ENCODE data around the gene SAE1. TPM values are rescaled to one million over a fixed set of nuclear protein-coding genes. Genes with fewer than 3 reads are reported as not detected.
A peak's percentile ranks its signal among the peaks of the same experiment; 100 is the strongest.

The SAE1 gene
- total RNA-seq, 1 experiment from 2014 or later: 174 TPM

- TF ChIP-seq CTCF (IDR thresholded peaks at IDR 0.05; ENCODE audit: unreplicated experiment): no peak
- Mint-ChIP-seq H3K4me3 (ENCODE audit: low read depth, unreplicated experiment) (peak overlapping the region; percentile 65), H3K36me3 (ENCODE audit: insufficient read depth, unreplicated experiment) (peaks cover 81% of the 10 kb centered on the region), H3K4me1 (ENCODE audit: low read depth, unreplicated experiment) (peaks cover 71% of the 10 kb centered on the region), H3K27me3 (ENCODE audit: unreplicated experiment) (no peaks in the 10 kb centered on the region), H3K9me3 (ENCODE audit: low read depth, unreplicated experiment) (no peaks in the 10 kb centered on the region), H3K27ac (ENCODE audit: unreplicated experiment) (peak overlapping the region; percentile 95)
- intact Hi-C loops (cut with micrococcal nuclease; ENCODE audit: unreplicated experiment): no loop called here
- peak; percentile 36 for DNase-seq
- CTCF ChIA-PET: interaction anchor here (0.6 to 2.3 kb wide), 6 partner anchors 13 to 435 kb away, joined by 3 to 24 read pairs (median 5); partner anchors contain the start of genes SAE1 and ZC3H4
- BruUV-seq (replicated peaks): no TSS peak
Measured at GRCh38 chr19:47094557-47095475, 35.8 kb upstream of the SAE1 start.

- Mint-ChIP-seq H3K27me3 (ENCODE audit: unreplicated experiment) (no peaks in the 10 kb centered on the region), H3K27ac (ENCODE audit: unreplicated experiment) (peak overlapping the region; percentile 95), H3K36me3 (ENCODE audit: insufficient read depth, unreplicated experiment) (peaks cover 80% of the 10 kb centered on the region), H3K4me3 (ENCODE audit: low read depth, unreplicated experiment) (peak overlapping the region; percentile 65), H3K9me3 (ENCODE audit: low read depth, unreplicated experiment) (no peaks in the 10 kb centered on the region), H3K4me1 (ENCODE audit: low read depth, unreplicated experiment) (peaks cover 72% of the 10 kb centered on the region)
- intact Hi-C loops (cut with micrococcal nuclease; ENCODE audit: unreplicated experiment): loop anchor here (1.0 kb wide), 1 partner anchor 12 kb away; no protein-coding TSS in a partner anchor
- CTCF ChIA-PET: interaction anchor here (0.6 to 2.3 kb wide), 8 partner anchors 13 to 434 kb away, joined by 3 to 24 read pairs (median 5); partner anchors contain the start of genes SAE1 and ZC3H4
- TF ChIP-seq CTCF (IDR thresholded peaks at IDR 0.05; ENCODE audit: unreplicated experiment): no peak
- DNase-seq: peak; percentile 44
- no TSS peak for BruUV-seq (replicated peaks)
Measured at GRCh38 chr19:47095476-47096099, 35.0 kb upstream of the SAE1 start.

DNA sequence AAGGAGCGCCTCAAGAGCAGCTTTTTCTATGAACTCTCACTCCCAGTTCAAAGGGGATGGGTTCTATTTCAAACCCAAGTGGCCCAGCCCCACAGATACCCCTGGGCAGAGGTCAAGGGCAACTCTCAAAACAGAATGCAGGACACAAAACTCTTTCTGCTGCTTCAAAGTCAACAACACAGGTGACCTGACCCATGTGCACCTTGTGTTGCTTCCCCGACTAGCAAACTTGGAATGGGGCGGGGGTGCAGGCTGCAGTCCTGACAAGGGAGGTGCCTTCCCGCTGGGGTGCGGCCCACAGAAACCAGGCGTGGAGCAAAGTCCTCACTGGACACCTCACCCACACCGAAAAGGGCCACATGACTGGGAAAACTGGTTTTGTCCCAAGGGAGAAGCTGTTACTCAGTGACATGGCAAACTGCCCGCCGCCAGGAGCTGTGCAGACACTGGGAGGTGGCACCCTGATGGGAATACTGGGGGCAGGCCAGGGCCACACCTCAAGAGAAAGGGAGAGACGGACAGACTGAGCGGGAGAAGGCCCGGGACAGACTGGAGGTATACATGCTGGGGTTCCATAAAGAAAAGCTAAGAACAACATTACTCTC is 34.4 kb upstream of the SAE1 start:
- Mint-ChIP-seq H3K9me3 (ENCODE audit: low read depth, unreplicated experiment) (no peaks in the 10 kb centered on the region), H3K27ac (ENCODE audit: unreplicated experiment) (peak overlapping the region; percentile 95), H3K4me1 (ENCODE audit: low read depth, unreplicated experiment) (peaks cover 73% of the 10 kb centered on the region), H3K27me3 (ENCODE audit: unreplicated experiment) (no peaks in the 10 kb centered on the region), H3K4me3 (ENCODE audit: low read depth, unreplicated experiment) (peak overlapping the region; percentile 65), H3K36me3 (ENCODE audit: insufficient read depth, unreplicated experiment) (peaks cover 75% of the 10 kb centered on the region)
- TF ChIP-seq CTCF (IDR thresholded peaks at IDR 0.05; ENCODE audit: unreplicated experiment): no peak
- peak; percentile 98 for DNase-seq
- CTCF ChIA-PET: interaction anchor here (0.6 to 2.3 kb wide), 12 partner anchors 10 to 290 kb away, joined by 3 to 24 read pairs (median 6); partner anchors contain the start of genes SAE1 and ZC3H4
- intact Hi-C loops (cut with micrococcal nuclease; ENCODE audit: unreplicated experiment): loop anchor here (1.0 kb wide), 1 partner anchor 11 kb away; no protein-coding TSS in a partner anchor
- TSS peak; percentile 52 for BruUV-seq (replicated peaks)

DNA sequence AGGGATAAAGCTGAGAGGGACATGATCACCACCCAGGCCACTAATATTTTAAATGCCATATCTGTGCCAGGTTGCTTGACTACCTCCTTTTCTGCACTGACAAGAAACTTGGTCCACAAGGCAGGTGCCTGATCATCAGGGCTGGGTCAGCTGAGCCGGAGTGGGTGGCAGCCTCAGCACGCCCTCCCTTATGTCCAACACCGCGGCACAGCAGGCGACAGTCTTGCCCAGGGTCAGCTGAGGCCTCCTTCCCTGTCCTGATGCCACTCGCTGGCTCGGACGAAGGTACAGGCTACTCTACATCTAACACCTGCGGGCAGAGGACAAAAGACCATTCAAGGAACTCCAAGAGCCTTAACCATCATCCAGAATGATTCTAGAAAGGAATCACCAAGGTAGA is 33.9 kb upstream of the SAE1 start:
- BruUV-seq (replicated peaks): TSS peak; percentile 93
- Mint-ChIP-seq H3K27ac (ENCODE audit: unreplicated experiment) (peak overlapping the region; percentile 95), H3K9me3 (ENCODE audit: low read depth, unreplicated experiment) (no peaks in the 10 kb centered on the region), H3K4me3 (ENCODE audit: low read depth, unreplicated experiment) (peak overlapping the region; percentile 65), H3K27me3 (ENCODE audit: unreplicated experiment) (no peaks in the 10 kb centered on the region), H3K4me1 (ENCODE audit: low read depth, unreplicated experiment) (peaks cover 73% of the 10 kb centered on the region), H3K36me3 (ENCODE audit: insufficient read depth, unreplicated experiment) (peaks cover 73% of the 10 kb centered on the region)
- TF ChIP-seq CTCF (IDR thresholded peaks at IDR 0.05; ENCODE audit: unreplicated experiment): no peak
- CTCF ChIA-PET: interaction anchor here (0.5 to 2.3 kb wide), 10 partner anchors 10 to 1493 kb away, joined by 3 to 24 read pairs (median 6); partner anchors contain the start of genes SAE1 and ZC3H4
- intact Hi-C loops (cut with micrococcal nuclease; ENCODE audit: unreplicated experiment): loop anchor here (1.0 kb wide), 1 partner anchor 11 kb away; no protein-coding TSS in a partner anchor
- peak; percentile 59 for DNase-seq

Data from Calu3 (cell line).